ENCODE results near the gene FOXL2NB. TPM values are rescaled to one million over a fixed set of nuclear protein-coding genes. Genes with fewer than 3 reads are reported as not detected.

FOXL2NB gene
- total RNA-seq, 2 donors from 2014 or later: not detected

GRCh38 chr3:138936741-138937689 is 10.0 kb upstream of the FOXL2NB start:
- peaks cover 12 to 15% of the 10 kb centered on the region in 2 donors for H3K4me1 Mint-ChIP-seq (ENCODE audit: low read depth in 2 of 2)
- ATAC-seq: no peak
- H3K9me3 Mint-ChIP-seq: no peaks in the 10 kb centered on the region
- peaks cover 40 to 57% of the 10 kb centered on the region in 2 donors for H3K27me3 Mint-ChIP-seq
- peak overlapping the region; percentile 69 for H3K4me3 Mint-ChIP-seq
- H3K36me3 Mint-ChIP-seq: no peaks in the 10 kb centered on the region
- DNase-seq (ENCODE audit: low spot score): no peak
- H3K27ac Mint-ChIP-seq: no peak overlapping the region

- Mint-ChIP-seq H3K4me1 (ENCODE audit: low read depth in 2 of 2) (peaks cover 12 to 17% of the 10 kb centered on the region in 2 donors), H3K27me3 (peaks cover 45 to 63% of the 10 kb centered on the region in 2 donors), H3K9me3 (no peaks in the 10 kb centered on the region), H3K27ac (no peak overlapping the region), H3K4me3 (no peak overlapping the region), H3K36me3 (no peaks in the 10 kb centered on the region)
- DNase-seq (ENCODE audit: low spot score) (no peak), ATAC-seq (no peak)
Observed at GRCh38 chr3:138937690-138938055, 9.3 kb upstream of the FOXL2NB start.

GRCh38 chr3:138938056-138938876 is 8.8 kb upstream of the FOXL2NB start:
- DNase-seq (ENCODE audit: low spot score) (no peak), ATAC-seq (no peak)
- Mint-ChIP-seq H3K4me3 (peak overlapping the region; percentile 50), H3K27me3 (peaks cover 47 to 63% of the 10 kb centered on the region in 2 donors), H3K36me3 (no peaks in the 10 kb centered on the region), H3K9me3 (no peaks in the 10 kb centered on the region), H3K27ac (no peak overlapping the region), H3K4me1 (ENCODE audit: low read depth in 2 of 2) (peaks cover 12 to 19% of the 10 kb centered on the region in 2 donors)

- Mint-ChIP-seq H3K27ac (no peak overlapping the region), H3K27me3 (peaks cover 51 to 66% of the 10 kb centered on the region in 2 donors), H3K4me1 (ENCODE audit: low read depth in 2 of 2) (peaks cover 16 to 23% of the 10 kb centered on the region in 2 donors), H3K36me3 (no peaks in the 10 kb centered on the region), H3K4me3 (peak overlapping the region; percentile 50), H3K9me3 (no peaks in the 10 kb centered on the region)
- no peak for ATAC-seq
- no peak for DNase-seq (ENCODE audit: low spot score)
Observed at GRCh38 chr3:138938877-138939560, 8.0 kb upstream of the FOXL2NB start.

GRCh38 chr3:138939561-138940241 is 7.3 kb upstream of the FOXL2NB start:
- peaks cover 52 to 67% of the 10 kb centered on the region in 2 donors for H3K27me3 Mint-ChIP-seq
- H3K9me3 Mint-ChIP-seq: no peaks in the 10 kb centered on the region
- no peak for DNase-seq (ENCODE audit: low spot score)
- no peak for ATAC-seq
- H3K4me3 Mint-ChIP-seq: no peak overlapping the region
- H3K4me1 Mint-ChIP-seq (ENCODE audit: low read depth in 2 of 2): peaks cover 18 to 27% of the 10 kb centered on the region in 2 donors
- no peak overlapping the region for H3K27ac Mint-ChIP-seq
- no peaks in the 10 kb centered on the region for H3K36me3 Mint-ChIP-seq

- DNase-seq (ENCODE audit: low spot score) (no peak), ATAC-seq (no peak)
- Mint-ChIP-seq H3K27ac (no peak overlapping the region), H3K4me1 (ENCODE audit: low read depth in 2 of 2) (peaks cover 26 to 35% of the 10 kb centered on the region in 2 donors), H3K36me3 (peaks cover 6% of the 10 kb centered on the region), H3K4me3 (no peak overlapping the region), H3K27me3 (peaks cover 53 to 67% of the 10 kb centered on the region in 2 donors), H3K9me3 (no peaks in the 10 kb centered on the region)
Observed at GRCh38 chr3:138940446-138940845, 6.6 kb upstream of the FOXL2NB start.

- peaks cover 21 to 30% of the 10 kb centered on the region in 2 donors for H3K4me1 Mint-ChIP-seq (ENCODE audit: low read depth in 2 of 2)
- H3K4me3 Mint-ChIP-seq: no peak overlapping the region
- no peak for DNase-seq (ENCODE audit: low spot score)
- ATAC-seq: no peak
- H3K9me3 Mint-ChIP-seq: no peaks in the 10 kb centered on the region
- peaks cover 52 to 64% of the 10 kb centered on the region in 2 donors for H3K27me3 Mint-ChIP-seq
- no peak overlapping the region for H3K27ac Mint-ChIP-seq
- H3K36me3 Mint-ChIP-seq: peaks cover 6% of the 10 kb centered on the region
Observed at GRCh38 chr3:138941259-138941885, 5.6 kb upstream of the FOXL2NB start.

GRCh38 chr3:138942271-138942670 is 4.7 kb upstream of the FOXL2NB start:
- ATAC-seq (no peak), DNase-seq (ENCODE audit: low spot score) (no peak)
- no peaks in the 10 kb centered on the region for H3K9me3 Mint-ChIP-seq
- peaks cover 17 to 29% of the 10 kb centered on the region in 2 donors for H3K4me1 Mint-ChIP-seq (ENCODE audit: low read depth in 2 of 2)
- H3K4me3 Mint-ChIP-seq: no peak overlapping the region
- H3K27me3 Mint-ChIP-seq: peaks cover 48 to 62% of the 10 kb centered on the region in 2 donors
- no peak overlapping the region for H3K27ac Mint-ChIP-seq
- peaks cover 6% of the 10 kb centered on the region for H3K36me3 Mint-ChIP-seq

- Mint-ChIP-seq H3K9me3 (no peaks in the 10 kb centered on the region), H3K36me3 (peaks cover 6% of the 10 kb centered on the region), H3K27me3 (peaks cover 49 to 65% of the 10 kb centered on the region in 2 donors), H3K4me1 (ENCODE audit: low read depth in 2 of 2) (peaks cover 14 to 25% of the 10 kb centered on the region in 2 donors), H3K27ac (no peak overlapping the region), H3K4me3 (no peak overlapping the region)
- no peak for ATAC-seq
- DNase-seq (ENCODE audit: low spot score): no peak
Observed at GRCh38 chr3:138942861-138943623, 4.0 kb upstream of the FOXL2NB start.

GRCh38 chr3:138943724-138944653 is 3.0 kb upstream of the FOXL2NB start:
- no peak overlapping the region for H3K27ac Mint-ChIP-seq

GRCh38 chr3:138944654-138944928 is 2.4 kb upstream of the FOXL2NB start:
- Mint-ChIP-seq H3K4me3 (peak overlapping the region; percentile 89), H3K9me3 (no peaks in the 10 kb centered on the region), H3K4me1 (ENCODE audit: low read depth in 2 of 2) (peaks cover 19 to 25% of the 10 kb centered on the region in 2 donors), H3K27me3 (peaks cover 52 to 68% of the 10 kb centered on the region in 2 donors), H3K36me3 (peaks cover 6% of the 10 kb centered on the region), H3K27ac (no peak overlapping the region)
- ATAC-seq (no peak), DNase-seq (ENCODE audit: low spot score) (no peak)

More at GRCh38 chr3:138943724-138944653, 3.0 kb upstream of the FOXL2NB start:
- ATAC-seq (no peak), DNase-seq (ENCODE audit: low spot score) (no peak)
- peak overlapping the region; percentile 47 for H3K4me3 Mint-ChIP-seq
- peaks cover 14 to 20% of the 10 kb centered on the region in 2 donors for H3K4me1 Mint-ChIP-seq (ENCODE audit: low read depth in 2 of 2)
- no peaks in the 10 kb centered on the region for H3K9me3 Mint-ChIP-seq
- peaks cover 6% of the 10 kb centered on the region for H3K36me3 Mint-ChIP-seq
- H3K27me3 Mint-ChIP-seq: peaks cover 47 to 67% of the 10 kb centered on the region in 2 donors
